Astrocyte (in vitro differentiated cells and primary cell): ENCODE measurements around the gene SDHB. TPM values are rescaled to one million over a fixed set of nuclear protein-coding genes. Genes with fewer than 3 reads are reported as not detected.

Experiments used
- DNase-seq: peaks from one replicate; pipeline ENCODE4 v3.0.0-alpha.2; 2010; ENCODE audit warnings: low read depth
- FAIRE-seq: peaks from 2 replicates; lab custom pipeline; 2011; peaks lifted over from hg19 to GRCh38; lab: Jason Lieb, UNC
- H2AFZ ChIP-seq: 2 replicates; pipeline ENCODE4 v1.6.0; 2012; ENCODE audit warnings: low read depth, low read length, inconsistent platforms
- H3K27ac ChIP-seq: 2 replicates; pipeline ENCODE4 v1.5.1; 2011; ENCODE audit warnings: low read depth, low read length, inconsistent platforms
- H3K27me3 ChIP-seq: 2 replicates; pipeline ENCODE4 v1.6.0; 2011; ENCODE audit warnings: low read length, inconsistent platforms; ENCODE audit not compliant: insufficient read depth
- H3K36me3 ChIP-seq: 2 replicates; pipeline ENCODE4 v1.5.1; 2011; ENCODE audit warnings: low read length, inconsistent platforms; ENCODE audit not compliant: insufficient read depth
- H3K4me1 ChIP-seq: 2 replicates; pipeline ENCODE4 v1.5.1; 2011; ENCODE audit warnings: low read length, inconsistent platforms; ENCODE audit not compliant: insufficient read depth
- H3K4me2 ChIP-seq: 2 replicates; pipeline ENCODE4 v1.6.0; 2012; ENCODE audit warnings: low read length, inconsistent platforms
- H3K4me3 ChIP-seq: 2 replicates; pipeline ENCODE4 v1.5.1; 2011; ENCODE audit warnings: low read depth, mild to moderate bottlenecking, low read length, inconsistent platforms; ENCODE audit not compliant: insufficient read depth
- H3K79me2 ChIP-seq: 2 replicates; pipeline ENCODE4 v1.6.0; 2012; ENCODE audit warnings: mild to moderate bottlenecking, low read length, inconsistent platforms; ENCODE audit not compliant: insufficient read depth
- H3K9ac ChIP-seq: 2 replicates; pipeline ENCODE4 v1.6.0; 2012; ENCODE audit warnings: mild to moderate bottlenecking, low read length, inconsistent platforms
- H3K9me3 ChIP-seq: 2 replicates; pipeline ENCODE4 v1.5.1; 2012; ENCODE audit warnings: low read depth, mild to moderate bottlenecking, low read length, inconsistent platforms; ENCODE audit not compliant: insufficient read depth
- H4K20me1 ChIP-seq: 2 replicates; pipeline ENCODE4 v1.6.0; 2012; ENCODE audit warnings: low read length, inconsistent platforms; ENCODE audit not compliant: insufficient read depth
- H3K27ac Mint-ChIP-seq: one replicate; pipeline ENCODE4 v1.8.0; 2021; ENCODE audit warnings: mild to moderate bottlenecking, mixed read lengths; ENCODE audit not compliant: unreplicated experiment
- H3K27me3 Mint-ChIP-seq: one replicate; pipeline ENCODE4 v1.8.0; 2021; ENCODE audit warnings: low read depth, mixed read lengths; ENCODE audit not compliant: unreplicated experiment
- H3K36me3 Mint-ChIP-seq: one replicate; pipeline ENCODE4 v1.8.0; 2021; ENCODE audit warnings: low read depth, mixed read lengths; ENCODE audit not compliant: unreplicated experiment
- H3K4me1 Mint-ChIP-seq: one replicate; pipeline ENCODE4 v1.8.0; 2021; ENCODE audit warnings: low read depth, mixed read lengths; ENCODE audit not compliant: unreplicated experiment
- H3K4me3 Mint-ChIP-seq: one replicate; pipeline ENCODE4 v1.8.0; 2021; ENCODE audit warnings: mild to moderate bottlenecking, moderate library complexity, mixed read lengths; ENCODE audit not compliant: unreplicated experiment
- H3K9me3 Mint-ChIP-seq: one replicate; pipeline ENCODE4 v1.8.0; 2021; ENCODE audit warnings: mild to moderate bottlenecking, mixed read lengths; ENCODE audit not compliant: unreplicated experiment
- CTCF ChIP-seq: IDR thresholded peaks from 2 replicates; pipeline ENCODE4 v1.5.1; 2011; ENCODE audit warnings: low read depth, mild to moderate bottlenecking, inconsistent platforms, low read length, moderate library complexity; ENCODE audit not compliant: insufficient read depth
- EZH2 ChIP-seq: IDR thresholded peaks from 2 replicates; pipeline ENCODE4 v1.6.1; 2012; ENCODE audit warnings: mild to moderate bottlenecking, low read length, inconsistent platforms; ENCODE audit not compliant: insufficient read depth
- total RNA-seq: library from RNA; stranded (reverse); gene quantifications from 2 replicates; pipeline ENCODE4 v1.2.1, GENCODE V29; 2021

The SDHB gene
- total RNA-seq, 1 donor from 2014 or later: 84.9 TPM

- no peaks in the 10 kb centered on the region for H3K36me3 Mint-ChIP-seq
- Histone ChIP-seq H3K4me2 (no peak overlapping the region), H2AFZ (no peak overlapping the region), H3K27me3 (no peaks in the 10 kb centered on the region), H3K4me1 (peaks cover 13% of the 10 kb centered on the region), H3K27ac (no peak overlapping the region), H3K36me3 (peaks cover 4% of the 10 kb centered on the region), H4K20me1 (peaks cover 24% of the 10 kb centered on the region), H3K79me2 (peaks cover 31% of the 10 kb centered on the region), H3K9ac (no peak overlapping the region), H3K9me3 (no peaks in the 10 kb centered on the region), H3K4me3 (no peak overlapping the region)
- FAIRE-seq (no peak), DNase-seq (no peak)
- peaks cover 7% of the 10 kb centered on the region for H3K4me1 Mint-ChIP-seq
- H3K27me3 Mint-ChIP-seq: peaks cover 6% of the 10 kb centered on the region
- H3K4me3 Mint-ChIP-seq: no peak overlapping the region
- H3K27ac Mint-ChIP-seq: no peak overlapping the region
- TF ChIP-seq CTCF (no peak), EZH2 (no peak)
- H3K9me3 Mint-ChIP-seq: no peaks in the 10 kb centered on the region
These were observed 2.0 kb upstream of the SDHB start for GRCh38 chr1:17055801-17056200.

- no peak for TF ChIP-seq CTCF
- TF ChIP-seq EZH2: no peak
- peak overlapping the region; percentile 93 for H2AFZ ChIP-seq
- peaks cover 13% of the 10 kb centered on the region for H3K36me3 ChIP-seq
- H3K4me3 ChIP-seq: peak overlapping the region; percentile 100
- Mint-ChIP-seq H3K36me3 (no peaks in the 10 kb centered on the region), H3K4me3 (peak overlapping the region; percentile 95), H3K27me3 (peaks cover 4% of the 10 kb centered on the region), H3K9me3 (no peaks in the 10 kb centered on the region), H3K27ac (peak overlapping the region; percentile 73), H3K4me1 (peaks cover 7% of the 10 kb centered on the region)
- H4K20me1 ChIP-seq: peaks cover 36% of the 10 kb centered on the region
- peak overlapping the region; percentile 99 for H3K4me2 ChIP-seq
- DNase-seq (no peak), FAIRE-seq (no peak)
- H3K9ac ChIP-seq: peak overlapping the region; percentile 96
- H3K4me1 ChIP-seq: peaks cover 10% of the 10 kb centered on the region
- no peaks in the 10 kb centered on the region for H3K9me3 ChIP-seq
- H3K79me2 ChIP-seq: peaks cover 48% of the 10 kb centered on the region
- H3K27me3 ChIP-seq: no peaks in the 10 kb centered on the region
- peak overlapping the region; percentile 83 for H3K27ac ChIP-seq
These were observed 647 bp downstream of the SDHB start for GRCh38 chr1:17053086-17053684.

GRCh38 chr1:17052641-17053040 is 1.2 kb downstream of the SDHB start:
- peaks cover 10% of the 10 kb centered on the region for H3K4me1 ChIP-seq
- Mint-ChIP-seq H3K27ac (no peak overlapping the region), H3K4me1 (peaks cover 7% of the 10 kb centered on the region), H3K27me3 (no peaks in the 10 kb centered on the region), H3K36me3 (no peaks in the 10 kb centered on the region), H3K4me3 (peak overlapping the region; percentile 95), H3K9me3 (no peaks in the 10 kb centered on the region)
- peak overlapping the region; percentile 96 for H3K9ac ChIP-seq
- peaks cover 42% of the 10 kb centered on the region for H4K20me1 ChIP-seq
- peaks cover 54% of the 10 kb centered on the region for H3K79me2 ChIP-seq
- H3K27me3 ChIP-seq: no peaks in the 10 kb centered on the region
- TF ChIP-seq CTCF: no peak
- no peak for TF ChIP-seq EZH2
- H3K36me3 ChIP-seq: peaks cover 13% of the 10 kb centered on the region
- DNase-seq (no peak), FAIRE-seq (no peak)
- H3K27ac ChIP-seq: no peak overlapping the region
- H3K9me3 ChIP-seq: no peaks in the 10 kb centered on the region
- no peak overlapping the region for H2AFZ ChIP-seq
- H3K4me3 ChIP-seq: peak overlapping the region; percentile 100
- peak overlapping the region; percentile 99 for H3K4me2 ChIP-seq
